MM.1S (cell line): ENCODE results near the gene RPN1.

Experiments
- DNase-seq: peaks from one replicate; pipeline ENCODE4 v3.0.0-alpha.2; 2015
- H2AFZ ChIP-seq: fragments of 300-600 bp; sonication (generic); 2 replicates; pipeline ENCODE4 v1.6.0; 2016; ENCODE audit warnings: antibody characterized with exemption, low read length
- H3F3A ChIP-seq: fragments of 300-600 bp; sonication (generic); 2 replicates; pipeline ENCODE4 v1.6.1; 2016; ENCODE audit warnings: mild to moderate bottlenecking, antibody characterized with exemption, low read length, moderate library complexity, mixed read lengths; ENCODE audit not compliant: insufficient read depth
- H3K27ac ChIP-seq: fragments of 300-600 bp; sonication (generic); 2 replicates; pipeline ENCODE4 v1.5.1; 2016; ENCODE audit warnings: mild to moderate bottlenecking, low read length
- H3K27me3 ChIP-seq: fragments of 300-600 bp; sonication (generic); replicated peaks from 2 replicates; pipeline ENCODE4 v1.6.0; 2016; ENCODE audit warnings: low read length; ENCODE audit not compliant: insufficient read depth
- H3K36me3 ChIP-seq: fragments of 300-600 bp; sonication (generic); replicated peaks from 2 replicates; pipeline ENCODE4 v1.6.1; 2016; ENCODE audit warnings: mild to moderate bottlenecking, low read length, mixed read lengths; ENCODE audit not compliant: insufficient read depth
- H3K4me1 ChIP-seq: fragments of 300-600 bp; sonication (generic); 2 replicates; pipeline ENCODE4 v1.6.1; 2016; ENCODE audit warnings: low read length, mixed read lengths
- H3K4me2 ChIP-seq: fragments of 300-600 bp; sonication (generic); 2 replicates; pipeline ENCODE4 v1.6.0; 2016; ENCODE audit warnings: low read depth, low read length
- H3K4me3 ChIP-seq: fragments of 300-600 bp; sonication (generic); 2 replicates; pipeline ENCODE4 v1.5.1; 2016; ENCODE audit warnings: low read length, mixed read lengths
- H3K79me2 ChIP-seq: fragments of 300-600 bp; sonication (generic); 2 replicates; pipeline ENCODE4 v1.6.1; 2016; ENCODE audit warnings: mixed run types, low read length, mixed read lengths
- H3K9ac ChIP-seq: fragments of 300-600 bp; sonication (generic); 2 replicates; pipeline ENCODE4 v1.6.1; 2016; ENCODE audit warnings: low read length, mixed read lengths
- H3K9me2 ChIP-seq: fragments of 300-600 bp; sonication (generic); replicated peaks from 2 replicates; pipeline ENCODE4 v1.6.1; 2016; ENCODE audit warnings: mild to moderate bottlenecking, low read length, mixed read lengths; ENCODE audit not compliant: insufficient read depth
- H3K9me3 ChIP-seq: fragments of 300-600 bp; sonication (generic); replicated peaks from 2 replicates; pipeline ENCODE4 v1.6.1; 2016; ENCODE audit warnings: mild to moderate bottlenecking, low read length, mixed read lengths; ENCODE audit not compliant: insufficient read depth
- H4K20me1 ChIP-seq: fragments of 300-600 bp; sonication (generic); 2 replicates; pipeline ENCODE4 v1.6.1; 2016; ENCODE audit warnings: mild to moderate bottlenecking, low read length, moderate library complexity, mixed read lengths; ENCODE audit not compliant: insufficient read depth
- EZH2 ChIP-seq: fragments of 300-600 bp; sonication (generic); optimal IDR thresholded peaks from 2 replicates; pipeline ENCODE3; 2017; ENCODE audit warnings: low read depth, mild to moderate bottlenecking, antibody characterized with exemption, low read length, mixed read lengths
- EZH2phosphoT487 ChIP-seq: fragments of 300-600 bp; sonication (generic); IDR thresholded peaks from 2 replicates; pipeline ENCODE4 v1.6.1; 2018; ENCODE audit warnings: antibody characterized with exemption, low read length
- TF ChIP-seq, protein P1 (sequence below): fragments of 300-600 bp; sonication (generic); IDR thresholded peaks from 2 replicates; pipeline ENCODE4 v1.5.1; 2016; ENCODE audit warnings: antibody characterized with exemption, low read length, mixed read lengths

Gene RPN1

DNA sequence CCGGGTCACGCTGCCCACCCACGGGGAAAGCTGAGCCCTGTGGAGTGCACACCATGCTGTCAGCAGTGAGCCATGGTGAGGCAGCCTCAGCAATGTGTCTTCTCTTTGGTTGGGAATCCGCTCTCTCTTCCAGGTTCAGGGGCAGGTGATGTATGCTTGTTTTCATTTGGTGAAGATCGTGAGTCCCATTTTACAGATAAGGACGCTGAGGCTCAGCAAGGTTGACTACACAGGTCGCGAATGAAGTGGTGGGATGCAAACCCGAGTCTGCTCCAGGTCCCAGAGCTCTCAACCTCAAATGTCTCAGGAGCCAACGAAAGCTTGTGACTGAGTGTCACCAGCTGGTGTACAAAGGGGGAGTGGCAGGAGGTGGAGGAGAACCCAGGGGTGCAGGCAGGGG, 74.3 kb downstream of the RPN1 start:
- H3K79me2 ChIP-seq, result no peaks in the 10 kb centered on the region
- H3K4me3 ChIP-seq, result no peak overlapping the region
- no peak overlapping the region for H3K4me2 ChIP-seq
- H3K27me3 ChIP-seq, result peaks cover 28% of the 10 kb centered on the region
- TF ChIP-seq EZH2phosphoT487 (no peak), EZH2 (no peak)
- TF ChIP-seq, protein P1, sequence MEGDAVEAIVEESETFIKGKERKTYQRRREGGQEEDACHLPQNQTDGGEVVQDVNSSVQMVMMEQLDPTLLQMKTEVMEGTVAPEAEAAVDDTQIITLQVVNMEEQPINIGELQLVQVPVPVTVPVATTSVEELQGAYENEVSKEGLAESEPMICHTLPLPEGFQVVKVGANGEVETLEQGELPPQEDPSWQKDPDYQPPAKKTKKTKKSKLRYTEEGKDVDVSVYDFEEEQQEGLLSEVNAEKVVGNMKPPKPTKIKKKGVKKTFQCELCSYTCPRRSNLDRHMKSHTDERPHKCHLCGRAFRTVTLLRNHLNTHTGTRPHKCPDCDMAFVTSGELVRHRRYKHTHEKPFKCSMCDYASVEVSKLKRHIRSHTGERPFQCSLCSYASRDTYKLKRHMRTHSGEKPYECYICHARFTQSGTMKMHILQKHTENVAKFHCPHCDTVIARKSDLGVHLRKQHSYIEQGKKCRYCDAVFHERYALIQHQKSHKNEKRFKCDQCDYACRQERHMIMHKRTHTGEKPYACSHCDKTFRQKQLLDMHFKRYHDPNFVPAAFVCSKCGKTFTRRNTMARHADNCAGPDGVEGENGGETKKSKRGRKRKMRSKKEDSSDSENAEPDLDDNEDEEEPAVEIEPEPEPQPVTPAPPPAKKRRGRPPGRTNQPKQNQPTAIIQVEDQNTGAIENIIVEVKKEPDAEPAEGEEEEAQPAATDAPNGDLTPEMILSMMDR, result no peak
- H3K9ac ChIP-seq, result no peak overlapping the region
- no peaks in the 10 kb centered on the region for H3K36me3 ChIP-seq
- DNase-seq, result no peak
- H3K4me1 ChIP-seq, result no peaks in the 10 kb centered on the region
- no peaks in the 10 kb centered on the region for H3K9me2 ChIP-seq
- H3K9me3 ChIP-seq, result no peaks in the 10 kb centered on the region
- no peaks in the 10 kb centered on the region for H4K20me1 ChIP-seq
- H2AFZ ChIP-seq, result no peak overlapping the region
- H3K27ac ChIP-seq, result no peak overlapping the region
- H3F3A ChIP-seq, result no peaks in the 10 kb centered on the region

DNA sequence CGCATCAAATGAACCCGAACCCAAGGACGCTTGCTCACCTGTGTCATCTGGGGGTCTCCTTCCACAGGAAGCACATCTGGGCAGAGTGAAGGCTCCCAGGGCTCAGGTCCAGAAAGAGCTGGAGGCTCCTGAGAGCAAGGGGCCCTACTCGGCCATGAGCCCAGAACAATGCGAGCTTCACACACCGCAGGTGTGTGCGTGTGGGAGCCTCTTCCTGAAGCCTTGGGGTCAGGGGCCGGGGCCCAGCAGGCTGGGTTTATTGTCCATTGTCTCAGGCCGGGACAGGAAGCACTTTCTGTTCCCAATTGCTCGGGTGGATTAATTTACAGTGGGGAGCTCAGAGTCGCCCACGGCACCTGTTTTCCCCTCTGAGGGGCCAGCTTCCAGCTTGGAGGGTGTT, 74.8 kb downstream of the RPN1 start:
- Histone ChIP-seq H3F3A (no peaks in the 10 kb centered on the region), H3K9ac (no peak overlapping the region), H3K4me1 (no peaks in the 10 kb centered on the region), H3K27ac (no peak overlapping the region), H3K79me2 (no peaks in the 10 kb centered on the region), H3K4me3 (no peak overlapping the region), H2AFZ (no peak overlapping the region), H3K4me2 (no peak overlapping the region), H3K9me2 (no peaks in the 10 kb centered on the region), H3K36me3 (no peaks in the 10 kb centered on the region), H3K27me3 (peaks cover 29% of the 10 kb centered on the region), H4K20me1 (no peaks in the 10 kb centered on the region), H3K9me3 (no peaks in the 10 kb centered on the region)
- DNase-seq, result no peak
- no peak for TF ChIP-seq EZH2
- TF ChIP-seq EZH2phosphoT487, result no peak
- TF ChIP-seq, protein P1, result no peak

DNA sequence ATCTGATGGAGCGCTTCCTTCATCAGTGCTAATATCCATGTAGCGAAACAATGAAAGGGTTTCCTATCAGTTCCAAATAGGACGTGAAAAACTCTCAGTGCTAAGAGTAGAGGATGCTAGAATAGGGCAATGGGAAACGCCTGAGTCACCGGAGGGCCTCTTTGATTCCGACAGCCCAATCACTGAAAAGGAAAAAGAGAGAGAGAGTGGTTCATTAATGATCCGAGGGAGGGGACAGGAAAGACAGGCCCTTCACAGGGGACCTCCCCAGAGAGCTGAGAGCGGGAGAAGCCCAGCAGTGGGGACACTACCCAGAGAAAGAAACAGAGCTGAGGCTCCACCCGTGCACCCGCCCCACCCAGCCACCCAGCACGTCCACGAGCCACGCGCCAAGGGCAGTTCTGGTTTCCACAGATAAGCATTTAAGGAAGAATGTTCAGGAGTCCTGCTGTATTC, 76.9 kb downstream of the RPN1 start:
- DNase-seq, result no peak
- H3K9me2 ChIP-seq, result no peaks in the 10 kb centered on the region
- H3K27ac ChIP-seq, result no peak overlapping the region
- no peaks in the 10 kb centered on the region for H3K36me3 ChIP-seq
- no peaks in the 10 kb centered on the region for H3K9me3 ChIP-seq
- H3K27me3 ChIP-seq, result peaks cover 36% of the 10 kb centered on the region
- no peaks in the 10 kb centered on the region for H3K4me1 ChIP-seq
- no peaks in the 10 kb centered on the region for H3F3A ChIP-seq
- H4K20me1 ChIP-seq, result no peaks in the 10 kb centered on the region
- no peak overlapping the region for H3K9ac ChIP-seq
- no peak for TF ChIP-seq EZH2phosphoT487
- TF ChIP-seq, protein P1, result no peak
- TF ChIP-seq EZH2, result no peak
- no peak overlapping the region for H2AFZ ChIP-seq
- no peaks in the 10 kb centered on the region for H3K79me2 ChIP-seq
- H3K4me2 ChIP-seq, result no peak overlapping the region
- no peak overlapping the region for H3K4me3 ChIP-seq
